ENCODE data around the gene TIGAR. TPM values are rescaled to one million over a fixed set of nuclear protein-coding genes. Genes with fewer than 3 reads are reported as not detected.

The TIGAR gene
- total RNA-seq, 1 experiment from 2014 or later, result 27.5 TPM

GRCh38 chr12:4274396-4275015 is 46.5 kb upstream of the TIGAR start:
- Histone ChIP-seq H3T11ph (ENCODE audit: low read length) (no peak overlapping the region), H4K8ac (replicated peaks; ENCODE audit: insufficient read length, low read depth, low read length) (no peak overlapping the region), H3K23me2 (ENCODE audit: insufficient read length, low read depth, low read length, poor library complexity, severe bottlenecking) (peaks cover 51% of the 10 kb centered on the region), H3K23ac (ENCODE audit: insufficient read length, low read depth, low read length) (no peak overlapping the region), H3K14ac (ENCODE audit: insufficient read depth, low read length) (peak overlapping the region; percentile 92), H2BK120ac (ENCODE audit: low read depth, low read length, poor library complexity, severe bottlenecking) (no peak overlapping the region), H3K27me3 (ENCODE audit: insufficient read depth, low read length) (no peaks in the 10 kb centered on the region; the same call in 1 of the 2 replicates), H3K4me2 (ENCODE audit: insufficient read depth, insufficient read length, low read length) (peak overlapping the region; percentile 77), H2BK12ac (ENCODE audit: insufficient read length, low read depth, low read length) (no peak overlapping the region), H3K4me1 (ENCODE audit: insufficient read depth, low read length) (peaks cover 8% of the 10 kb centered on the region), H3K4ac (ENCODE audit: low read depth, low read length) (no peak overlapping the region), H2AK5ac (ENCODE audit: insufficient read length, low read length) (no peak overlapping the region), H2BK20ac (ENCODE audit: low read depth, low read length, poor library complexity, severe bottlenecking) (no peak overlapping the region), H3K79me1 (ENCODE audit: insufficient read depth, low read depth, low read length, poor library complexity, severe bottlenecking) (peaks cover 2% of the 10 kb centered on the region), H3K9ac (ENCODE audit: extremely low read depth, insufficient read length, low read length) (peak overlapping the region; percentile 83), H3K9me3 (ENCODE audit: control insufficient read depth, low read depth, low read length) (no peaks in the 10 kb centered on the region), H3K79me2 (ENCODE audit: insufficient read depth, low read length) (peaks cover 18% of the 10 kb centered on the region; the same call in 1 of the 2 replicates), H2BK15ac (ENCODE audit: low read depth, low read length) (no peak overlapping the region), H3K18ac (ENCODE audit: insufficient read length, low read depth, low read length) (peak overlapping the region; percentile 88), H3K56ac (ENCODE audit: insufficient read length, low read depth, low read length) (no peak overlapping the region), H3K27ac (ENCODE audit: insufficient read length, low read depth, low read length) (no peak overlapping the region), H4K5ac (ENCODE audit: insufficient read length, low read depth, low read length) (no peak overlapping the region), H4K91ac (ENCODE audit: insufficient read length, low read depth, low read length) (no peak overlapping the region), H4K20me1 (ENCODE audit: control insufficient read depth, insufficient read depth, insufficient read length) (peaks cover 4% of the 10 kb centered on the region), H2BK5ac (ENCODE audit: insufficient read length, low read length) (peak overlapping the region; percentile 3), H2AFZ (ENCODE audit: low read length) (no peak overlapping the region)
- no peak for TF ChIP-seq CTCF (conservative IDR thresholded peaks at IDR 0.05)
- peak; percentile 40 for DNase-seq
- Mint-ChIP-seq H3K4me3 (peak overlapping the region; percentile 88 to 98), H3K36me3 (ENCODE audit: insufficient read depth in 1 of 3, low read depth in 3 of 3) (peaks cover 35 to 40% (median 38%) of the 10 kb centered on the region in 3 experiments), H3K27me3 (ENCODE audit: low read depth) (peaks cover 52% of the 10 kb centered on the region), H3K27ac (peak overlapping the region; percentile 85 to 98 (median 95)), H3K4me1 (peaks cover 42 to 46% of the 10 kb centered on the region in 2 experiments), H3K9me3 (peaks cover 2 to 3% of the 10 kb centered on the region in 2 experiments; a peak in 2 of 5 replicates)
- no CpG with 5 or more reads among the region's 42 CpGs for WGBS (ENCODE audit: extremely low coverage, insufficient read length, low lambda C conversion rate)
